ENCODE data around the gene NUBP2.

Gene NUBP2

GRCh38 chr16:1757714-1758461, 24.9 kb upstream of the NUBP2 start:
- DNase-seq: no peak

DNA sequence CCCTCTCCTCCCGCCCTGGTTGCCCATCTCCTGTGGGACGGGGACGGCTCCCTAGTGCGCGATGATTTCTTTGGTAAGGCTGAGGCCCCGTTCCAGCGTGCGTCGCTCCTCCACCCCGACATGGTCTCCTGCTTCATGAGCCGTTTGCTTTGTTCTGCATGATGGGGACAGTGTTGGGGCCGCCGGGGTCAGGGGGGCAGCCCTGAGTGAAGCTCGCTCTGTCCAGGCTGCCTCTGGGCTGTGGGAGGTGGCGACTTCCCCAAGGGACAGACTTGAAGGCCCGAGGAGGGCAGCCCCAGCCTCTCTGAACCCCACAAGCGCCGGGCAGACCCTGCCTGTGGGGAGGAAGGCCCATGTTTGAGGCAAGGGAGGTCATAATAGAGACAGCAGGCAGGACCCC, 23.8 kb upstream of the NUBP2 start:
- DNase-seq: no peak
- intact Hi-C loops (cut with DNase I): no loop called here

More at GRCh38 chr16:1757714-1758461, 24.9 kb upstream of the NUBP2 start:
- intact Hi-C loops (cut with DNase I): no loop called here

DNA sequence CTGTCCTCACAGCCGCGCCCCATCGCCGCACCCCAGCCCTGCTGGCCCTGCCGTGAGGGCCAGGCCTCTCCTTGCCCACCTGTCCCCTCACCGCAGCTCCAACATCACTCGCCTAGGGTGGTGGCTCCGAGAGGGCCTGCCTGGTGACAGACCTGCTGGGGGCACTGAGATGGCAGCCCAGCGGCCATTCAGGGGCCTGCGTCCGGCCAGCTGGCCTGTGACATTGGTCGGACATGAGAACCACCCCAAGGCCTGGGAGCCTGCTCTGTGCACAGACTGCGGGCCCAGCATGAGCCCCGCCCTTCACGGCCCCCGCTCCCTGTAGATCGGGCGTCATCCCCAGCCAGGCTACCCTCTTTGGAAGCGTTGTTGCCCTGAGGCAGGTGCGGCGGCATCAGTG, 23.2 kb upstream of the NUBP2 start:
- no peak for DNase-seq
- intact Hi-C loops (cut with DNase I): no loop called here

- no peak for DNase-seq
- intact Hi-C loops (cut with DNase I): loop anchor here (10.0 kb wide), 1 partner anchor 56 kb away; the partner anchor contains the start of gene MAPK8IP3
Observed at GRCh38 chr16:1760911-1761310, 21.8 kb upstream of the NUBP2 start.

- DNase-seq: no peak
- intact Hi-C loops (cut with DNase I): loop anchor here (10.0 kb wide), 1 partner anchor 57 kb away; the partner anchor contains the start of gene MAPK8IP3
Observed at GRCh38 chr16:1761751-1762150, 21.0 kb upstream of the NUBP2 start.

DNA sequence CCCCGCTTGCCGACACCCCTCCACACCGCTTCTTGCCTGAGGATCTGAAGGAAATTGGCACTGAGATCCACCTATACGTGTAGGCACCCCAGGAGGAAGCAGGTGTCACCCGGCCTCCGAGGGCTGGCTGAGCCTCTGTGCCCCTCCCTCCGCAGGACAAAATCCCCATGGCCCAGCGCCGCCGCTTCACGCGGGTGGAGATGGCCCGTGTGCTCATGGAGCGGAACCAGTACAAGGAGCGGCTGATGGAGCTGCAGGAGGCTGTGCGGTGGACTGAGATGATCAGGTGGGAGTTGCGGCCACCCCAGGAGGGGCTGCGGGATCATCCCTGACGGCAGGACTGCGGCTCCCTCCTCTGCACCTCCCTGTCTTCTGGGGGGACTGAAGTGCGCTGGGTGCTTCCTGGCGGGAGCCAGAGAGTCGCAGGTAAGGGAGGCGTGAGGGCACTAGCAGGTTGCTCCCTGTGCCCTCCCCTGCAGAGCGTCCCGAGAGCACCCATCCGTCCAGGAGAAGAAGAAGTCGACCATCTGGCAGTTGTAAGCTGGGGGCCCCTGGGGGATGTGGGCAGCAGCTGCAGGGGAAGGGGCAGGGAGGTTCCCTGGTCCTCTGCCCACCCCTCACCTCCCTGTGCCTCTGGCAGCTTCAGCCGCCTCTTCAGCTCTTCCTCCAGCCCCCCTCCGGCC, 20.4 kb upstream of the NUBP2 start:
- intact Hi-C loops (cut with DNase I): loop anchor here (10.0 kb wide), 1 partner anchor 58 kb away; the partner anchor contains the start of gene MAPK8IP3
- no peak for DNase-seq

DNA sequence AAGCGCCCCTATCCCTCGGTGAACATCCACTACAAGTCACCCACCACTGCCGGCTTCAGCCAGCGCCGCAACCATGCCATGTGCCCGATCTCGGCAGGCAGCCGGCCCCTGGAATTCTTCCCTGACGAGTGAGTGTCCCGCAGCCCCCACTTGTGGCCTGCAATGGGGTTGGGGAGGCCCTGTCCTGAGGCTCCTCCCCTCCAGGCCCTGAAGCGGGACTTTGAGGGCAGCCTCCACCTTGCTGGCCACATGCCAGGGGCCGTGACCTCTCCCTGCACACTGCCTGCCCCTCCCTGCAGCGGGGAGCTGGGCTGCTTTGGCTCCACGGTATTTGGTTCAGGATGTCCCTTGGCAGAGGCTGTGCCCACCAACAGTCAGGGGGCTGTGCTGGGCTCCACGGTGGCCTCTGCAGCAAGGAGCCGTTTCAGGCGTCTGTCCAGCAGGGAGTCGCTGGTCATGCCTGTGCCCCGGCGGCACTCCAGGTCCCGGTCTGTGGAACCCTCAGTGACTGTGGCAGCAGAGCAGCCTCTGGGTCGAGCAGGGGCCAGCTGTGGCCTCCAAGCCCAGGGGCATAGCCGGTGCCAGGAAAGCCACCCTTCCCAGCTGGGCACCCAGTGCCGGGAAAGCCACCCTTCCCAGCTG, 19.8 kb upstream of the NUBP2 start:
- no peak for DNase-seq

DNA sequence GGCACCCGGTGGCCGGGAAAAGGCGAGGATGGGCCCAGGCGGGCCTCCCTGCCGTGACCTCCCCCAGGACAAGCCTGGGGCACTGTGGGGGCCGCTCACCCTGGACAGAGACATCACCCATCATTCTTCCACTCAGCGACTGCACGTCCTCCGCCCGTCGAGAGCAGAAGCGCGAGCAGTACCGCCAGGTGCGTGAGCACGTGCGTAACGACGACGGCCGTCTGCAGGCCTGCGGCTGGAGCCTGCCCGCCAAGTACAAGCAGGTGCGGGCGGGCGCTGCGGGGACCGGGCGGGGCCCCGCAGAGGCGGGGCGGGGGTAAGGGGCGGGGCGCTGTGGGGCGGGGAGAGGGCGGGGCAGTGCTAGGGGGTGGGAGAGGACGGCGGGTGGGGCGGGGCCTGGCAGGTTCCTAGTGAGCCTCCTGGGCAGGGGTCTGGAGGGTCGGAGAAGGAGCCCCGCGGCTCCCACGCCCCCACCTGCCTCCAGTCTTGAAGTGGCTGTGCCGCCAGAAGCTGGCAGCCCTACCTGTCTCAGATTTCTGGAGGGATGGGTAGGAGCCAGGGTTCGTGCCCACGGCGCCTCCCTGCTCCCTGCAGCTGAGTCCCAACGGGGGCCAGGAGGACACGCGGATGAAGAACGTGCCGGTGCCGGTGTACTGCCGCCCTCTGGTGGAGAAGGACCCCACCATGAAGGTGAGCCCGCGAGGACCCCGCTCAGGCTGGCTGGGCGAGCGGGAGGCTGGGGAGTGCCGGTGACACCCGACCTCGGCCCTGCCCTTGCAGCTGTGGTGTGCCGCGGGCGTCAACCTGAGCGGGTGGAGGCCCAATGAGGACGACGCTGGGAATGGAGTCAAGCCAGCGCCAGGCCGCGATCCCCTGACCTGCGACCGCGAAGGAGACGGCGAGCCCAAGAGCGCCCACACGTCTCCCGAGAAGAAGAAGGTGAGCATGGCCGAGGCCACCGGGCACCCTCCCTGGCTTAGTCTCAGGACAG, 18.9 kb upstream of the NUBP2 start:
- DNase-seq: peak in 23 of 42 donors; percentile 32 to 70 (median 48)
- intact Hi-C loops (cut with DNase I): loop anchor here (10.0 kb wide), 1 partner anchor 59 kb away; the partner anchor contains the start of gene MAPK8IP3

More for the DNA sequence above, 19.8 kb upstream of the NUBP2 start:
- intact Hi-C loops (cut with DNase I): loop anchor here (10.0 kb wide), 1 partner anchor 58 kb away; the partner anchor contains the start of gene MAPK8IP3

GRCh38 chr16:1764971-1765370, 17.8 kb upstream of the NUBP2 start:
- intact Hi-C loops (cut with DNase I): loop anchor here (10.0 kb wide), 1 partner anchor 60 kb away; the partner anchor contains the start of gene MAPK8IP3
- DNase-seq: peak in 12 of 42 donors; percentile 19 to 65 (median 42)

- intact Hi-C loops (cut with DNase I): loop anchor here (10.0 kb wide), 1 partner anchor 61 kb away; the partner anchor contains the start of gene MAPK8IP3
Observed at GRCh38 chr16:1765826-1766225, 16.9 kb upstream of the NUBP2 start.

DNA sequence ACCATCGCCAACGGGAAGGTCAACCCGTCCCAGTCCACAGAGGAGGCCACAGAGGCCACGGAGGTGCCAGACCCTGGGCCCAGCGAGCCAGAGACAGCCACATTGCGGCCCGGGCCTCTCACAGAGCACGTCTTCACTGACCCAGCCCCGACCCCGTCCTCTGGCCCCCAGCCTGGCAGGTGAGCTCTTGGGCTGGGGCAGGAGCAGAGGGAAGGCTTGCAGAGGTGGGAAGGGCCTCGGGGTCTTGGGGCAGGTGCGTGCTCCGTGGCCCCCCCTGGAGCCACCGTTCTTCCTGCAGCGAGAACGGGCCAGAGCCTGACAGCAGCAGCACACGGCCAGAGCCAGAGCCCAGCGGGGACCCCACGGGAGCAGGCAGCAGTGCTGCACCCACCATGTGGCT, 16.5 kb upstream of the NUBP2 start:
- intact Hi-C loops (cut with DNase I): loop anchor here (10.0 kb wide), 1 partner anchor 61 kb away; the partner anchor contains the start of gene MAPK8IP3

More at GRCh38 chr16:1765826-1766225, 16.9 kb upstream of the NUBP2 start:
- no peak for DNase-seq

GRCh38 chr16:1766701-1767100, 16.1 kb upstream of the NUBP2 start:
- no peak for DNase-seq
- intact Hi-C loops (cut with DNase I): loop anchor here (10.0 kb wide), 1 partner anchor 62 kb away; the partner anchor contains the start of gene MAPK8IP3

More for the DNA sequence above, 16.5 kb upstream of the NUBP2 start:
- no peak for DNase-seq

- DNase-seq: no peak
- intact Hi-C loops (cut with DNase I): loop anchor here (10.0 kb wide), 1 partner anchor 63 kb away; the partner anchor contains the start of gene MAPK8IP3
Observed at GRCh38 chr16:1767116-1767994, 15.4 kb upstream of the NUBP2 start.

- DNase-seq: no peak
- intact Hi-C loops (cut with DNase I): loop anchor here (10.0 kb wide), 1 partner anchor 63 kb away; the partner anchor contains the start of gene MAPK8IP3
Observed at GRCh38 chr16:1768061-1768766, 14.5 kb upstream of the NUBP2 start.

GRCh38 chr16:1768767-1769401, 13.9 kb upstream of the NUBP2 start:
- no peak for DNase-seq

More at GRCh38 chr16:1768767-1769401, 13.9 kb upstream of the NUBP2 start:
- intact Hi-C loops (cut with DNase I): loop anchor here (10.0 kb wide), 1 partner anchor 64 kb away; the partner anchor contains the start of gene MAPK8IP3
